Uterus (tissue), 4 donors: Measurements from ENCODE around the gene SRCIN1. TPM values are rescaled to one million over a fixed set of nuclear protein-coding genes. Genes with fewer than 3 reads are reported as not detected.

Source experiments
- DNase-seq, 2 donors: peaks; one replicate each; pipeline ENCODE4 v3.0.0-alpha.2; 2019 to 2020
- H3K27ac ChIP-seq, 2 donors: fragments of 200-600 bp; sonication (generic); 1 replicate in 1 of 2; 2 replicates in 1 of 2; pipeline ENCODE4 v1.5.1; 2016 to 2018
- H3K27me3 ChIP-seq, 2 donors: fragments of 200-600 bp; sonication (generic); one replicate each; pipeline ENCODE4 v1.5.1; 2018 to 2019; ENCODE audit warnings: control low read depth in 1 of 2
- H3K36me3 ChIP-seq, 2 donors: fragments of 200-600 bp; sonication (generic); one replicate each; pipeline ENCODE4 v1.5.1; 2019; ENCODE audit warnings: control low read depth in 1 of 2
- H3K4me1 ChIP-seq, 2 donors: fragments of 200-600 bp; sonication (generic); one replicate each; pipeline ENCODE4 v1.5.1; 2018 to 2019; ENCODE audit warnings: control low read depth in 1 of 2
- H3K4me3 ChIP-seq, 2 donors: fragments of 200-600 bp; sonication (generic); 1 replicate in 1 of 2; 2 replicates in 1 of 2; pipeline ENCODE4 v1.5.1; 2018 to 2019; ENCODE audit warnings: mild to moderate bottlenecking in 1 of 2
- H3K9me3 ChIP-seq, 2 donors: fragments of 200-600 bp; sonication (generic); one replicate each; pipeline ENCODE4 v1.5.1; 2019; ENCODE audit warnings: control low read depth in 1 of 2
- CTCF ChIP-seq, 4 experiments: fragments of 200-600 bp in 2 of 4; fragments of 450-650 bp in 2 of 4; sonication (generic) in 2 of 4; IDR thresholded peaks; one replicate each; pipeline ENCODE4 v1.5.1; 2016 to 2019; ENCODE audit warnings: antibody characterized with exemption in 4 of 4, mild to moderate bottlenecking in 2 of 4, moderate library complexity in 1 of 4
- POLR2A ChIP-seq, 2 donors: fragments of 450-650 bp; IDR thresholded peaks; one replicate each; pipeline ENCODE4 v1.6.1; 2016; ENCODE audit warnings: antibody characterized with exemption in 2 of 2, mild to moderate bottlenecking in 1 of 2, moderate library complexity in 1 of 2
- intact Hi-C: fragments of 100-400 bp; cut with DNase I; formaldehyde crosslinking; loops from one replicate; pipeline ENCODE4 v1.15.1; 2023; ENCODE audit warnings: low total_unique reads
- total RNA-seq, 4 donors: library from RNA; depleted of rRNA in 3 of 4; stranded (reverse); fragments of >200 nt in 3 of 4; gene quantifications; one replicate each; pipeline versions ENCODE4 v1.1.0 to v1.2.4, GENCODE V29; 2014 to 2023
- donor health status: DM: yes; HTN: yes; CAD: no.

The SRCIN1 gene
- total RNA-seq, 4 donors from 2014 or later: 3.4 to 6.6 TPM; not detected in 2

GRCh38 chr17:38604479-38605403, 1.0 kb downstream of the SRCIN1 start:
- DNase-seq: no peak
- Histone ChIP-seq H3K27me3 (peaks cover 0 to 11% of the 10 kb centered on the region in 2 donors), H3K4me3 (no peak overlapping the region), H3K27ac (no peak overlapping the region), H3K4me1 (peaks cover 0 to 18% of the 10 kb centered on the region in 2 donors), H3K36me3 (no peaks in the 10 kb centered on the region), H3K9me3 (no peaks in the 10 kb centered on the region)
- no peak for TF ChIP-seq CTCF (IDR thresholded peaks at IDR 0.05)
- no peak for TF ChIP-seq POLR2A (IDR thresholded peaks at IDR 0.05)
- intact Hi-C loops: no loop called here

- intact Hi-C loops: no loop called here
- Histone ChIP-seq H3K36me3 (no peaks in the 10 kb centered on the region), H3K9me3 (no peaks in the 10 kb centered on the region), H3K4me3 (no peak overlapping the region), H3K4me1 (peaks cover 0 to 18% of the 10 kb centered on the region in 2 donors), H3K27ac (no peak overlapping the region), H3K27me3 (peaks cover 0 to 5% of the 10 kb centered on the region in 2 donors)
- no peak for TF ChIP-seq POLR2A (IDR thresholded peaks at IDR 0.05)
- no peak for TF ChIP-seq CTCF (IDR thresholded peaks at IDR 0.05)
- no peak for DNase-seq
These were observed 1.8 kb downstream of the SRCIN1 start for GRCh38 chr17:38603786-38604478.

GRCh38 chr17:38602956-38603785, 2.6 kb downstream of the SRCIN1 start:
- Histone ChIP-seq H3K4me3 (no peak overlapping the region), H3K9me3 (no peaks in the 10 kb centered on the region), H3K27ac (no peak overlapping the region), H3K27me3 (no peaks in the 10 kb centered on the region), H3K36me3 (no peaks in the 10 kb centered on the region), H3K4me1 (peaks cover 0 to 18% of the 10 kb centered on the region in 2 donors)
- intact Hi-C loops: no loop called here
- no peak for DNase-seq
- no peak for TF ChIP-seq CTCF (IDR thresholded peaks at IDR 0.05)
- no peak for TF ChIP-seq POLR2A (IDR thresholded peaks at IDR 0.05)

- H3K27me3 ChIP-seq: no peaks in the 10 kb centered on the region
- TF ChIP-seq POLR2A (IDR thresholded peaks at IDR 0.05) (no peak), CTCF (IDR thresholded peaks at IDR 0.05) (no peak)
- intact Hi-C loops: no loop called here
These were observed 3.3 kb downstream of the SRCIN1 start for GRCh38 chr17:38602453-38602852.

More at GRCh38 chr17:38602453-38602852, 3.3 kb downstream of the SRCIN1 start:
- Histone ChIP-seq H3K4me1 (peaks cover 0 to 18% of the 10 kb centered on the region in 2 donors), H3K9me3 (no peaks in the 10 kb centered on the region), H3K4me3 (no peak overlapping the region), H3K27ac (no peak overlapping the region), H3K36me3 (no peaks in the 10 kb centered on the region)
- no peak for DNase-seq
